HG03432 (cell line): Measurements from ENCODE around the gene RAB12.
"Not testable (repeated sequence)": the region's sequence is repeated elsewhere in the genome, so short reads cannot be mapped to it uniquely, and the experiment has no call there.

ENCODE experiments used
- ATAC-seq: cut with Tn5 transposase; IDR thresholded peaks from one replicate; pipeline ENCODE4 v1.9.1; 2021; ENCODE audit warnings: mild to moderate bottlenecking, moderate library complexity; ENCODE audit not compliant: unreplicated experiment

The RAB12 gene, protein sequence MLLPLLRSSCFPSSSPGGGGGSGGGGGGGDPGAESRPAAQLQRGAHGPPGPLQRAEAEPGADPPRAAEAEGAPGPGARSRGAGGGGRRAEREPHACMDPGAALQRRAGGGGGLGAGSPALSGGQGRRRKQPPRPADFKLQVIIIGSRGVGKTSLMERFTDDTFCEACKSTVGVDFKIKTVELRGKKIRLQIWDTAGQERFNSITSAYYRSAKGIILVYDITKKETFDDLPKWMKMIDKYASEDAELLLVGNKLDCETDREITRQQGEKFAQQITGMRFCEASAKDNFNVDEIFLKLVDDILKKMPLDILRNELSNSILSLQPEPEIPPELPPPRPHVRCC

DNA sequence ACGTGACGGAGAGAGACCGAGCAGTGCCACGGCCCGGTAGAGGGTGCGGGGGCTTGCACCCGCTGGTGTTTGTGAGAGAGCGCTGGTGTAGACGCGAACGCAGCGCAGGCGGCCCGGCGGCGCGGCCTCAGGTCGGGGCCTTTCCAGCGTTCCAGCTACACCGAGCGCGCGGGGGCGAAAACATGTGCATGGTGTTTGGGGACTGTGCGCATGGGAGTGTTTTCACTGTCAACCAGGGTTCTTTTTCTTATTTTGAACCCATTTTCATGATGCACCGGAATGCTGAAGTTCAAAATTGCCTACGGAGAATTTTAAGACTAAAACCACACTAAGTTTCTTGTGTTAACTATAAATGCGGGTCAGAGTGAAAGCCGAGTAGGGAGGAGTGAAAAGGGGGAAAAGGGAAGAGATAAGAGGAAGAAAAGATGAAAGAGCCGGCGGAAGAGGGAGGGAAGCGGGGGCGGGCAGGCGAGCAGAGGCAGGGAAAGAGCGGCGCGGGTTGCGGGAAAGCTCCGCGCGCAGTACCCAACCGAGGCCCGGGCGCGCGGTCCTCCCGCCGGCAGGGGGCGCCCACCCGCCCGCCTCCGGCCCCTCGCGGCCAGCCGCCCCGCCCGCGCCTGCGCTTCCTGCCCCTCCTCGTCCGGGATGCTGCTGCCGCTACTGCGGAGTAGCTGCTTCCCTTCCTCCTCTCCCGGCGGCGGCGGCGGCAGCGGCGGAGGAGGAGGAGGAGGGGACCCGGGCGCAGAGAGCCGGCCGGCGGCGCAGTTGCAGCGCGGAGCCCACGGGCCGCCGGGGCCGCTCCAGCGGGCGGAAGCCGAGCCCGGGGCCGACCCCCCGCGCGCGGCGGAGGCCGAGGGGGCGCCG lies at the start of gene RAB12:
Gene RAB12 (plus strand): TSS at position 643 of the 864 bp plus-strand sequence. CDS start 3 bp downstream, at position 646.
- peak; percentile 73 for ATAC-seq

DNA sequence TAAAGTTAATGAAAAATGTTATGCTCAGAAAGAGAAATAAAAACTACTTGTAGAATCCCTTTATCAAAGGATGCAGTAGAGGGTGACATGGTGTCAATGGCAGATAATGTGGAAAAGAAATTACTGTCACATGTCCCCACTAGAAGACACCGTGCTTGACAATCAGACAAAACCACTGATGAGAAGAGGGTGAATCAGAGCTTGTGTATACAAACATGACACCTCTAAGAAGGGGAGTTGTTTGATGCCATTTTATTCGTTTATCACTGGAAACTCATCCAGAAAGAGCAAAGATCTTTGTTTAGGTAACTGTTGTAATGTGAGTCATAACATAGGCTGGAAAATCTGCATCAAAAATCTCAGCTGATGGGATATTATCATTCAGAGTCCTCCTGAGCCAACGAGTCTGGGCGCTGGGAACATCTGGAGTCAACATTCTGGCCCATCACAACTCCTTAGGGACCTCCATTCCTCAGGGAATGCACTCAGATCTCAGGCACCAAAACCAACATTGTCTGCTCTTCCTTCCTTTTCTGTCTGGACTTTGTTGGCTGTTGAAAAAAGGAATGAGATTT lies 49.5 kb upstream of the RAB12 start:
- no peak for ATAC-seq

DNA sequence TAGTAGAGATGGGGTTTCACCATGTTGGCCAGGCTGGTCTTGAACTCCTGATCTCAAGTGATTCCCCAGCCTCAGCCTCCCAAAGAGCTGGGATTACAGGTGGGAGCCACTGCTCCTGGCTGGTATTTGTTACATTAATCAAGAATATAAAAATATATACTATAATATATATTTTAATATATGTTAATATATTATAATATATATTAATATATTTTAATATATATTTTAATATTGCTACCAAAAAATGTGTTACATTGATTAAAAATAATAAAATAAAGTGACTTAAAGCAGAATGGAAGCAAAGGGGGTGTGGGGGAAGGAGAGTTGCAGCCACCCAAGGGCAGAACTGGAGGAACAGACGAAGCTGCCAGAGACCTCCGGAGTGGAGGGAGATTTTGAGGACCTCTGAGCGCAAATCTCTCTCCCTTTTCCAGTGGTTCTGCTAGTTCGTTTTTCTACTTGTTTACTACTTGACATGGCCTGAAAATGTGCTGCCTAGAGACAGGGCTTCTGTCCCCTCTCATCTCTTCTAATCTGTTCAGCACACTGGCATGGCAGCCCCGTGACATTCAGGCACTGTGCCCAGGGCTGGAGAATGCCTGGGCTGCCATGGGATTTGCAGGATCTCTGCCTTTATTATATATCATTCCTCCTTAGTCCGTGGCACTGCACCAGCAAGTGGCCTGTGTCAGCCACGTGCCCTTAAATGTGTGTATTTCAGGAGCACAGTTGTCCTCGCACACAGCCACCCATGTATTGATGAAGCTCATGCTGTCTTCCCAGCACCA lies 47.9 kb upstream of the RAB12 start:
- no peak for ATAC-seq

DNA sequence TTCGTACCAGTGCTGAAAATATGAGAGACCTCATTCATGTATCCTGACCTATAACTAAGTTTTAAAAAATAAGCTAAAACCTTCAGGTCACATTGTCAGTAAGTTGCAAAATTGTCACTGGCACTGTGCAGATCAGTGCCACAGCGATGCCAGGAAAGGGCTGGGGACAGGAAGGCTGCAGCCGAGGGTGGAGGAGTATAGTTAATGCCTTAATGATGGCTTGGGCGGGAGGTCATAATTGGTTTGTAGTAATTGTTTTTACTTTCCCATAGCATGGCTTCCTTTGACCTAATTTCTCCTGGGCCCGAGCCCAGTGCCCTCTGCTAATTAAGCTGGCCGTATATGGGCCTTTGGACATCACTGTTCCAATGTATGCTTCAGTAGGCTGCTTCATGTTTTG lies 47.2 kb upstream of the RAB12 start:
- no peak for ATAC-seq

DNA sequence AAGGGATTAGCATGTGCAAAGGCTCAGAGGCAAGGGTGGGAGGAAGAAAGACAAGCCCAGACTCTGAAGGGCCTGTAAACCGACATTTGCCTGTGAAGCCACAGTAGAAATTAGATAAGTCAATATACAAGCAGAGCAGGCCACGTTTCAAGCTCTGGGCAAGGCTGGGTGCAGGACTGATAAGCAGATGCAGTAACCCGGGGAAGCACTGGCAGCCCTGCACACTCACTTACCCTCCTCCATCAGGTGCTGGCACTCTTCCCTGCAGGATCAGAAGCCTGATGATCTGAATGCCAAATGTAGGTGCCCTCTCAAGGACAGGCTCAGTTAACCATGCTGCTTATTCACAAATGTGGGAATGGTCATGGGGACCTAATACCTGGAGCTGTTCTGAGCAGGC lies 46.3 kb upstream of the RAB12 start:
- no peak for ATAC-seq

DNA sequence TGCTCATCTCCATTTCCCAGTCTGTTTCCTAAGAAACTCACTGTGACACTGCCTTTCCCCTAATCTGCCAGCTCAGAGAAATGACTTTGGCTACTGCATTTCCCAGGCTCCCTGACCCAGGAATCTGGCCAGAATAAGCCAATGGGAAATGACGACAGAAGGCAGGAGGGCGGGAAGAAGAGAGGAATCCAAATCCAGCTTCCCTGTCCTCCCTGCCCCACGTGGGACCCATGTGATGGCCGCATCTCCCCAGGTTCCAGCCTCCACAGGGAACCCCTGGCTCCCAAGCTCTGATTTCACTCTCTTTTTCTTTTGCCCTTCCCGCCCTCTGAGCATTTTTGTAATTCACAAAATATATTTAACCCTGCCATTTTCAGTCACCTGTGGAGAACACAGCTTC lies 37.8 kb upstream of the RAB12 start:
- no peak for ATAC-seq

DNA sequence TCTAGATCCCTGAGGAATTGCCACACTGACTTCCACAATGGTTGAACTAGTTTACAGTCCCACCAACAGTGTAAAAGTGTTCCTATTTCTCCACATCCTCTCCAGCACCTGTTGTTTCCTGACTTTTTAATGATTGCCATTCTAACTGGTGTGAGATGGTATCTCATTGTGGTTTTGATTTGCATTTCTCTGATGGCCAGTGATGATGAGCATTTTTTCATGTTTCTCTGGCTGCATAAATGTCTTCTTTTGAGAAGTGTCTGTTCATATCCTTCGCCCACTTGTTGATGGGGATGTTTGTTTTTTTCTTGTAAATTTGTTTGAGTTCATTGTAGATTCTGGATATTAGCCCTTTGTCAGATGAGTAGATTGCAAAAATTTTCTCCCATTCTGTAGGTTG lies 35.5 kb upstream of the RAB12 start:
- not testable (repeated sequence) for ATAC-seq

DNA sequence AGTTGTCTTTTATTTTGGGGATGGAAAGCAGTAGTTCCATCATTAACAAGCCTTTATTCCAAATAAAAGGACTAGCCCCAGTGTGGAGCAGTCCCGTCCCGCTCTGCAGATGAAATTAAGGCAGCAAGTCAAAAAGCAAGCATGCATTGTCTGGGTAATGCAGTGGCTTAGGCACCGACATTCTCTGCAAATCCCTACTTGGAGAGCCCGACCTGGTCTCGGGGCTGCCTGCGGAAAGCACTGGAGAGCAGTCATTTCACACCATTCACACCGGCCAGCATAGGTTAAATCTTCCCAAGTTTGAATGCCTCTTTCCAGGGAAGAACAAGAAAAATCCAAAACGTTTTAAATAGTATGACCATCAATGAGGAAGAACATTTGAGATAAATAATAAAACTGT lies 24.4 kb upstream of the RAB12 start:
- ATAC-seq = no peak

DNA sequence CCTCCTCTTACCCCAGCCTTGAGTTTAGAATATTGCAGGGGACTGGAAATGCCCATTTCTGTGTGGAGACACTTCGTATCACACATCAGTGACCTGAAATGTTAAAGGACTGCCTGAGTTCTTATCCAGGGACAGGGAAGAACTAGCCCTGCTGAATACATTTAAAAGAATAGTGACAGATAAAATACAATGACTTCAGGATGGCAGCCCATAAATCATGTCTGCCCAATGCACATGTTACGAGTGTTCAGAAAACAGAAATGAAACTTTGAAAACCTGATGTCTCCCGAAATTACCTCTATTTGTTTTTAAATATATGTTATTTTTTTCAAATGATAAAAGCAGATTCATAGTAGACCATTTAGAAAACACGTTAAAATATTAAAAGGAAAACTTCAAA lies 22.3 kb upstream of the RAB12 start:
- no peak for ATAC-seq

DNA sequence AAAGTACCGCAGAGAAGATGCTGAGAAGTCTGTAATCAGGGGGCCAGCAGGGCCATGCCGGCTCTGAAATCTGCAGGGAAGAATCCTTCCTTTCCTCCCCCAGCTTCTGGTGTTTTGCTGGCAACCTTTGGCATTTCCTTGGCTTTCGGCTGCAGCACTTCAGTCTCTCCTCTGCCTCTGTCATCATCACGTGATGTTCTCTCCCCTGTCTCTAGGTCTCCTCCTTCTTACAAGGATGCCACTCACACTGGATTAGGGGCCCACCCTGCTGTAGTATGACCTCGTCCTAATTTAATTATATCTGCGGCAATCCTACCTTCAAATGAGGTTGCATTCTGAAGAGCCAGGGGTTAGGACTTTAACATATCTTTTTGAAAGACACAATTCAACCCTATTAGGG lies 13.8 kb upstream of the RAB12 start:
- no peak for ATAC-seq

DNA sequence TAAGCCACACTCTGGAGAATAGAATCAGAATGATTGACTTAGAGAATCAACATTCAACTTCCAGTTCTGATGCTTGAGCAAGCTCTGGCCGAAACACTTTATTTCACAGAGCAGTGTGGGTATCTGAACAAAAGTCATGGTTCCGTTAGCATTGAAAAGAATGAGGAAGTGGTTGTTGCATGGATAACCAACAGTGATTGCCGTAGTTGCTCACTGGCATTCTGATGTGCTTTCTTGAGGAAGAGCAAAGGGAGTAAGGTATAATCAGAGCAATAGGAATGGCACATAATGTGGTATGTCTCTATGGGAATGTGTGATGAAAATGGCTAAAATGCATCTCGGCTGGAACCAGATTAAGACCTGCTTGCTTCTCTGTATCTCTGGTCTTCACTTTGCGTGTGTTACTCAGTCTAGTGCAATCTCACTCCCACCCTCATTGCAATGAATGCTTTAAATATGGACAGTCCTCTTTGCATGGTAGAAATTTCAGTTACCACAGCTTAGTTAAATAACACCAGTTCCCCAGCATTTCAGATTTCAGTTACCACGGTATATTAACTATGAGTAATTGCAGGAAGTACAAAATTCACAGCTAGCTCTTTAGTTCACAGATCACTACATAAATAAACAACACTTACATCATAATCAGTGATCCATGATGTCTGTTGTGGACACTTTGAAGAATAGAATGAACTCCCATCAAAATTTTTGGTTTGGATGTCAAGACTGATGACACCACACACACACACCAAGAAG lies 7.8 kb upstream of the RAB12 start:
- peak; percentile 68 for ATAC-seq

DNA sequence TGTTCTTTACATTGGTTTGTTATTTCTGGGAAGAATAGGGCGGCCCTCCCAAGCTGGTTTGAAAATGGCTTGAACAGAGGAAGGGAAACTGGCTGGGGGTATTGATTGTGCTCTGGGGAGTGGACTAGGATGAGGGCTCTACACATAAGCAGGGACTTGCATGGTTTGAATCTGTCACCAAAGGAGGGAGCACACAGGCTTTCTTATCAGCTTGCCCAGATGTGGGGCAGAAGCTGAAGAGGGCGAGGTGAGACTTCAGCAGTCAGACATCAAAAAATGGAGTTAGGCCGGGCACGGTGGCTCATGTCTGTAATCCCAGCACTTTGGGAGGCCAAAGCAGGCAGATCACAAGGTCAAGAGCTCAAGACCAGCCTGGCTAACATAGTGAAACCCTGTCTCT lies 7.2 kb upstream of the RAB12 start:
- ATAC-seq = peak; percentile 30

DNA sequence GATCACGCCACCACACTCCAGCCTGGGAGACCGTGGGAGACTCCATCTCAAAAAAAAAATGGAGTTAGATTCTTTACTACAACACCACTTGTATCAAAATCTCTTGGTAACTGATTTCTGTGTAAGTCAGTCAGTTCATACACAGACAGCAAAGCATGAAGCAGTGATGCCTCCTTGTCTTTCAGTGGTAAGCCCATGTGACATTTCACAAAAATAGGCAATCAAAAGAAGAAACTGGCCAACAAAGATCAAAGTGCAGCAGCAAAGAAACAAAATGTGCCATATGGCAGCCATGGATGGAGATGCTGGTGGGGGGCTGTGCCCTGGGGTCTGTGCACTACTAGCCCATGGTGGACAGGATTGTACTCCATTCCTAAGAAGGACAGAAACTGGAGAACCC lies 6.7 kb upstream of the RAB12 start:
- no peak for ATAC-seq

DNA sequence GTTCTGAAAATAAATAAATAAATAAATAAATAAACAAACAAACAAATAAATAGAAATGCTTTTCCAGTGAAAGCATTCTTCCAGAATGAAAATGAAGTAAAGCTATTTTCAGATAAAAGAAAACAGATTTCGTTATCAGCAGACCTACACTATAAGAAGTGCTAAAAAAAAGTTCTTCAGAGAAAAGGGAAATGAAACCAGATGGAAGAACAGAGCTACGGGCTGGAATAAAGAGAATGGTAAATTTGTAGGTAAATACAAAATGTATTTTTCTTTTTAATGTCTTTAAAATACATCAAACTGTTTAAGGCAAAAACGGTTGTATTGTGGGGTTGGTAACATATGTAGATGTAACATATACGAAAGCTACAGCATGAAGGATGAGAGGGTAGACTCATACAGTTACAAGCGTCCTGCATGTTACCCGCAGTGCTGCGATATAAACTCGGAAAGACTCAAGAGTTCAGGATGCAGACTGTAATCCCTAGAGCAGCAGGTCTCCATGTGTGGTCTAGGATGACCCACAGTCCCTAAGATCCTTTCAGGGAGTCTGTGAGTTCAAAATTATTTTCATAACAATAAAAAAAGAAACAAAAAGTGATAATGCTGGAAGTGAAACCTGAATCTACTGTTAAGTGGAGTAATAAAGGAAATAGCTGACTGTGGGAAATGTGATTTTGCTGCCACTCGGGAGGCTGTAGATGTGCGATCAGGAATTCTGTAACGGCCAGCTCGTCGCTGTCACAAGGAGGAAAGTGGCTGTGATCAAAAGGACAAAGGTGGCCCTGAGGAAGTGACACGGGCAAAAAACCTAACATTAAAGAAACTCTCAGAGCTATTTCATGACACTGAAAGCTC lies 5.3 kb upstream of the RAB12 start:
- ATAC-seq = peak; percentile 28

DNA sequence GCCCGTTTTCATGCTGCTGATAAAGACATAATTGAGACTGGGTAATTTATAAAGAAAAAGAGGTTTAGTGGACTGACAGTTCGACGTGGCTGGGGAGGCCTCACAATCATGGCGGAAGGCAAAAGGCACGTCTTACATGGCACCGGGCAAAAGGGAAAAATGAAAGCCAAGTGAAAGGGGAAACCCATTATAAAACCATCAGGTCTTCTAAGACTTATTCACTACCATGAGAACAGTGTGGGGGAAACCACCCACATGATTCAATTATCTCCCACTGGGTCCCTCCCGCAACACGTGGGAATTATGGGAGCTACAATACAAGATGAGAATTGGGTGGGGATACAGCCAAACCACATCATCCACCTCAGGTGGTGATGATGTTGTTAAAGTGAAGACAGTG lies 3.3 kb upstream of the RAB12 start:
- ATAC-seq = no peak

DNA sequence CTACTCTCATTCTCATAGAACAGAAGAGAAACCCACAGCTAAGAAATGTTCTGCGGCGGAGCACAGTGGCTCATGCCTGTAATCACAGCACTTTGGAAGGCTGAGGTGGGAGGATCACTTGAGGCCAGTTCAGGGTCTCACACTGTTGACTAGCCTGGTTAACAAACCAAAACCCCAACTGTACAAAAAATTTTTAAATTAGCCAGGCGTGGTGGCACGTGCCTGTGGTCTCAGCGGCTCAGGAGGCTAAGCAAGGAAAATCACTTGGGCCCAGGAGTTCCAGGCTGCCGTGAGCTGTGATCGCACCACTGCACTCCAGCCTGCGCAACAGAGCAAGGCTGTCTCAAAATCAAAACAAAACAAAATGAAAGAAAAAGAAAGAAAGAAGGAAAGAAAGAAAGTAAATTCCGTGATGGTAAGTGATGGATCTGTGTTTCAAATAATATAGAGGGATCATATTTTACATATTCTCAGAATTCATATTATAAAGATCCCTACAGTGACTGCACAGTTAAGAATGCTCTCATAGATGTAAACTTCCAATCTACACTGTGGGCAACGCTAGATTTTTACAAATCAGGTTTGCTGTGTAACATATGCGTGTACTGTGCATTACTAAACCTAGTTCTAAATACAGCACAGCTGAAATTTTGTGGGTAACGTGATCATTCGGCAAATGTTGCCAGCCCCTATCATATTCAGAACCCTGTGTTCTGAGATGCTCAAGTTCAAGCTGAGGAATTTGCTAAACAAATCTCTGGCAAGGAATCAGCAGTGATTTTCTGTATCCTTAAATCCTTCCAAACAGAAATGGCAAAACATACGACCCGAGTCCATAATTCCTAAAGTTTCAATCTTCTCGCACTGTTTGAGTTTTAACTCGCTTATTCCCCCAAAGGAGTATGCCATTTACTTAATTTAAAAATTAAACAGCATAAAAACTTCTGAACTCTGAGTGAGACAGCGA lies 1.2 kb upstream of the RAB12 start:
- peak; percentile 30 for ATAC-seq

DNA sequence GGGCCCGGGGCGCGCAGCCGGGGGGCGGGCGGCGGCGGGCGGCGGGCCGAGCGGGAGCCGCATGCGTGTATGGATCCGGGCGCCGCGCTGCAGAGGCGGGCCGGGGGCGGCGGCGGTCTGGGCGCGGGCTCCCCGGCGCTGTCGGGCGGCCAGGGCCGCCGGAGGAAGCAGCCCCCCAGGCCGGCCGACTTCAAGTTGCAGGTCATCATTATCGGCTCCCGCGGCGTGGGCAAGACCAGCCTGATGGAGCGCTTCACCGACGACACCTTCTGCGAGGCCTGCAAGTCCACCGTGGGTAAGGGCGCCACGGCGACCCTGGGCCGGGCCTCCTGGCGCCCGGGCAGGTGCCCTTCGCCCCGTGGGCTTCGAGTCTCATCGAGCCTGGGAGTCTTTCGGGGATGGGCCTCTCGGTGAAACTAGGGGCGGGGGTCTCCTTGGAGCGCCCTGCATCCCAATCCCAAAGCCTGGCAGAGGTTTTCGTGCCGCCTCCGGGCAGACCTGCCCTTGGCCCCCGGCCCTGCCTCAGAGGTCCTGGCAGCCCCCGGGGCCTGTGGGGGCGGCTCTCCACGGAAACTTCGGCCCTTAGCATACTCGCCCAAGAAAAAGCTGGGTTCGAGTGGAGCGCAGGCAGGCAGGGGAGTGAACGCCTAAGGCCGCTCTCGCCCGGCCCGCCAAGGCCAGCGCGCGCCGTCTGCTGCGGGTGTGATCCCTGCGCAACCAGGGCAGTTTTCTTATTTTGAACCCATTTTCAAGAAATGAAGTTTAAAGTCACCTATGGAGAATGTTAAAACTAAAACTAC lies 622 bp downstream of the RAB12 start:
- ATAC-seq = peak; percentile 19
